ENCODE results near the gene SLC12A3.

Gene SLC12A3

DNA sequence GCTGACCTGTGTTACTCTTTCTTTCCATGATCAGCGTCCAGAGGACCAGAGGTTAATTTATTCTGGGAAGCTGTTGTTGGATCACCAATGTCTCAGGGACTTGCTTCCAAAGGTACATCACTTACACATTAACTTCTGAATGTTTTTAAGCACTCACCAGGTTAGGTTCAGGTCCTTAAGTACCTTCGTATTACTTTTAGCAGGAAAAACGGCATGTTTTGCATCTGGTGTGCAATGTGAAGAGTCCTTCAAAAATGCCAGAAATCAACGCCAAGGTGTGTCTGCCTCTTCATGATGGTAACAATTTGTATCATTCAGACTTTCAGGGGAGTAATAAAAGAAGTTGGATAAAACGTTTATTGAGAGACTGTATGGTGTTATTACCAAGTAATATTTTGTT is 70.2 kb downstream of the SLC12A3 start:
- Histone ChIP-seq H3K9me3 (no peaks in the 10 kb centered on the region), H3K27ac (peak overlapping the region; percentile 14), H3K36me3 (peaks cover 56% of the 10 kb centered on the region), H3K4me3 (ENCODE audit: low read depth in 1 of 2, low read length in 1 of 2) (no peak overlapping the region), H3K27me3 (no peaks in the 10 kb centered on the region), H3K4me1 (ENCODE audit: control insufficient read depth in 1 of 2, insufficient read depth in 1 of 2, low read depth in 1 of 2, low read length in 1 of 2) (peaks cover 26 to 27% of the 10 kb centered on the region in 2 experiments)
- TF ChIP-seq CTCF (IDR thresholded peaks at IDR 0.05), result no peak

DNA sequence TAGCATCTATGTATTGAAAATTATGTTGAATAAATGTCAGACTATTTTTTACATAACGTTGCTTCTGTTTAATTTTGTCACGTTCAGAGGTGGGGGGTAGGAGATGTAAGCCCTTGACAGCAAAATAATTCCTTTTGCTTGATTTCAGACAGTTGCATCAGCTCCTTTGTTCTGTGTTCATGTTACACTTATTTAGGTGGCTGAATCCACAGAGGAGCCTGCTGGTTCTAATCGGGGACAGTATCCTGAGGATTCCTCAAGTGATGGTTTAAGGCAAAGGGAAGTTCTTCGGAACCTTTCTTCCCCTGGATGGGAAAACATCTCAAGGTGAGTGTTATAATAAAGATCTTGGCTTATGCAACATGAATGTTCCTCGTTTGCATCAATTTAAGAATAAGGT is 71.5 kb downstream of the SLC12A3 start:
- Histone ChIP-seq H3K36me3 (peaks cover 69% of the 10 kb centered on the region), H3K27me3 (no peaks in the 10 kb centered on the region), H3K4me3 (ENCODE audit: low read depth in 1 of 2, low read length in 1 of 2) (no peak overlapping the region), H3K4me1 (ENCODE audit: control insufficient read depth in 1 of 2, insufficient read depth in 1 of 2, low read depth in 1 of 2, low read length in 1 of 2) (peaks cover 16 to 22% of the 10 kb centered on the region in 2 experiments), H3K9me3 (no peaks in the 10 kb centered on the region), H3K27ac (peak overlapping the region; percentile 11)
- TF ChIP-seq CTCF (IDR thresholded peaks at IDR 0.05), result no peak

- no peaks in the 10 kb centered on the region for H3K9me3 ChIP-seq
- peaks cover 73% of the 10 kb centered on the region for H3K36me3 ChIP-seq
- no peaks in the 10 kb centered on the region for H3K27me3 ChIP-seq
- no peak for TF ChIP-seq CTCF (IDR thresholded peaks at IDR 0.05)
- H3K4me3 ChIP-seq (ENCODE audit: low read depth in 1 of 2, low read length in 1 of 2), result no peak overlapping the region
- H3K27ac ChIP-seq, result no peak overlapping the region
- peaks cover 15 to 21% of the 10 kb centered on the region in 2 experiments for H3K4me1 ChIP-seq (ENCODE audit: control insufficient read depth in 1 of 2, insufficient read depth in 1 of 2, low read depth in 1 of 2, low read length in 1 of 2)
Observed at GRCh38 chr16:56936950-56937349, 71.9 kb downstream of the SLC12A3 start.

- Histone ChIP-seq H3K9me3 (no peaks in the 10 kb centered on the region), H3K4me3 (ENCODE audit: low read depth in 1 of 2, low read length in 1 of 2) (no peak overlapping the region), H3K27me3 (no peaks in the 10 kb centered on the region), H3K27ac (peak overlapping the region; percentile 1), H3K4me1 (ENCODE audit: control insufficient read depth in 1 of 2, insufficient read depth in 1 of 2, low read depth in 1 of 2, low read length in 1 of 2) (peaks cover 6 to 11% of the 10 kb centered on the region in 2 experiments), H3K36me3 (peaks cover 92% of the 10 kb centered on the region)
- no peak for TF ChIP-seq CTCF (IDR thresholded peaks at IDR 0.05)
Observed at GRCh38 chr16:56938664-56939513, 73.9 kb downstream of the SLC12A3 start.

GRCh38 chr16:56939801-56940200 is 74.8 kb downstream of the SLC12A3 start:
- no peak overlapping the region for H3K4me3 ChIP-seq (ENCODE audit: low read depth in 1 of 2, low read length in 1 of 2)
- peak overlapping the region; percentile 14 for H3K27ac ChIP-seq
- TF ChIP-seq CTCF (IDR thresholded peaks at IDR 0.05), result no peak
- no peaks in the 10 kb centered on the region for H3K27me3 ChIP-seq
- peaks cover 100% of the 10 kb centered on the region for H3K36me3 ChIP-seq
- peaks cover 0 to 3% of the 10 kb centered on the region in 2 experiments for H3K4me1 ChIP-seq (ENCODE audit: control insufficient read depth in 1 of 2, insufficient read depth in 1 of 2, low read depth in 1 of 2, low read length in 1 of 2)
- H3K9me3 ChIP-seq, result no peaks in the 10 kb centered on the region

All from neutrophil (primary cell).